HG03175 (cell line): ENCODE measurements around the gene MYLK.

Experiments used
- ATAC-seq: cut with Tn5 transposase; IDR thresholded peaks from one replicate; pipeline ENCODE4 v1.9.1; 2021; ENCODE audit warnings: mild to moderate bottlenecking, moderate library complexity; ENCODE audit not compliant: unreplicated experiment

MYLK gene

DNA sequence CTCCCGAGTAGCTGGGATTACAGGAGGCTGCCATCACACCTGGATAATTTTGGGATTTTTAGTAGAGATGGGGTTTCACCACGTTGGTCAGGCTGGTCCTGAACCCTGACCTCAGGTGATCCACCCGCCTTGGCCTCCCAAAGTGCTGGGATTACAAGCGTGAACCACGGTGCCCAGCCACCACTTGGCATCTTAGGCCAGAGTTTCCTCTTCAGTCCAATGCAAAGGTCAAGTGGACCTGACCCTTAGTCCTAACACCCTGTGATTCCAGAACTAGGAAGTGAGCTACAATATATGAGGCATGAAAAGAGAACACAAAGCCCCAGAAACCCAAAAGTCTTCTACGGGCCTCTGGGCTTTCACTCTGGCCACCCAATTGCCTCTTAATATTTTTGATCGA is 5.3 kb downstream of the MYLK start:
- ATAC-seq, result no peak

DNA sequence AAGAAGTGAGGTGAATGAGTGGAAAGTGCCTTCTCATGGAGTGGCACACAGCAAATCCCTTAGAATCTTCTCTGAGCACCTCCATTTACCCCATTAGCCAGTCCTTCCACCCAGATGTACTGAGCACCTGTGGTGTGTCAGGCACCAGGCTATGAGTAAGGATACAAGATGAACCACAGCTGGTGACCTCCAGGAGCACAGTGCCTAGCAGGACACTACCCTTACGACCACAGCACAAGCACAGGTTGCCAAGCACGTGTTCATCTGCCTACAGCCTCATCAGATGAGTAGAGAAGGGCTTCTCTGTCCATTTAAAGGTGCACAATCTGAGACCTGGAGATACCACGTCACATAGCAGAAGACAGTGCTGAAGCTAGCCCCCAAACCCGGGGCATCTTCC is 6.2 kb downstream of the MYLK start:
- ATAC-seq, result no peak

DNA sequence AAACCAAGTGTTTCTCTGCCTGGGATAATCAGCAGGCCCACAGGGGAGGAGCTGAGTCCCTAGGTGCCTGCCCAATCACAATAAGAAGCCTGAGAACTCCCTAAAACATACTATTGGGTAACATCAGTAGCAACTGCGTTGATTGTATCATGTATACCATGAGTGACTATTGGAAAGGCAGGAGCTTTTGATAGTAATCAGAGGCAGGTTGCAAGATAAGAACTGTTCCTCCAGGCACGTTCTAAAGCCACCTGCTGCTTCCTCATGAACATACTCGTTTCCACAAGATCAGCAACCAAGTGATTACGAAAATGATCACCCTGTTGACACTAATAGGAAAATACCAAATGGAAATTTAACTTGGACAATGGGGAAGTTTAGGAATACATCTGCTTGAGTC is 6.7 kb downstream of the MYLK start:
- ATAC-seq, result no peak

DNA sequence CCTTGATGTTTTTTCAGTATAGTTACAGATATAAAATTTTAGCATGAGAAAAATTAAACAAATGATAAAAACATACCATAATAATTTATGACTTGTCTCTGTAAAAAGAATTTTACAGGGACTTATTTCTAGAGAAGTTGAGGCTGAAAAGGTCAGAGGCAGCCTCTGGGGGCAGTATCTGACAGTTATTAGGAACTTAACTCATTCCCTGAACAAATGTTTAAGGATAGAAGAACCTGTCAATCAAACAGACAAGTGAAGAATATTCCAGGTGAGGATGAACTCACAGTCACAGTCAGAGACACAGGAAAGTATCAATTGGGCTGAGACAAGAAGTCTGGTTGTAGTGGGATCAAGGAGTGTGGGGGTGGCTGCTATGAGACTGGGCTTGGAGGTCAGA is 7.3 kb downstream of the MYLK start:
- ATAC-seq, result no peak

DNA sequence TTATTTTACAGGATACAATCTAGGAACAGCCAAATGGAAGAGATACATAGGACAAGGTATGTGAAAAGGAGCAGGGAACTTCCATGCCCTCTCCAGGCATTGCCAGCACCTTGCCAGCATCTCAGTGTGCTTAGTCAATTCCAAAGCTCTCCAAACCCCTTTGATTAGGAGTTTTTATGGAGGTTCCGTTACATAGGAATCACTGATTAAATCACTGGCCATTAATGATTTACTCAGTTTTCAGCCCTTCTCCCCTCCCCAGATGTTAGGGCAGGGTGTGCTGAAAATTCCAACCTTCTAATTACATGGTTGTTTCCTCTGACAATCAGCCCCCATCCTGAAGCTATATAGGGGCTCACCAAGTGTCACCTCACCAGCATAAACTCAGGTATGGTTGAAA is 11.5 kb downstream of the MYLK start:
- no peak for ATAC-seq

DNA sequence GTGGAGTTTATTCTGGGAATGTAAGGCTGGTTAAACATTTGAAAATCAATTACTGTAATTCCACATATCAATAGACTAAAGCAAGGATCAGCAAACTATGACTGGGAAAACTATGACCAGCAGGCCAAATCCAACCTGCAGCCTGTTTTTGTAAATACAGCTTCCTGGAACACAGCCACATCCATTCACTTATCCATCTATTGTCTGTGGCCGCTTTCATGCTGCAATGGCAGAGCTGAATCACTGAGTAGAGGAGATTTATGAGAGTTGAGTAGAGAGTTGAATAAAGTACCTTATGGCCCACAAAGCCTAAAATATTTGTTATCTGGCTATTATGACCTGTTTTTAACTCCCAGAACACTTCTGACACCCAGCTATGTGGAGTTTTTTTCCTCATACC is 12.2 kb downstream of the MYLK start:
- no peak for ATAC-seq

DNA sequence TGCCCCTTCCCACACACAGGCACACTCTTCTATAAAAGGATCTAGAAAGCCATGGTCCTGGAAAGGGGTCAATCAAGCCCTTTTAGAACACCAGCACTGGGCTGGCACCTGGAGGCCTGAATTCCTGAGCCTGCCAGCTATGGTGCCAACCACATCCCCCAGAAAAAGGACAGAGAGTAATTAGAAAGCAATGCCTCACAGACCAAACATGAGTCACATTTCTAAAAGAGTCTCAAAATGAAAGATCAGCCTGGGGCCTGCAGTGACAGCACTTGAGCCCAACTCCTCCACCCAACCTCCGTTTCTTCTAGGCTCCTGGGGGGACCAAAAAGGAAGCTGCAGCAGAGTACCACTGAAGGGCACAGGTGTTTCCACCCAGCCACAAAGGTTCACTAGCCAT is 14.1 kb downstream of the MYLK start:
- ATAC-seq, result no peak

DNA sequence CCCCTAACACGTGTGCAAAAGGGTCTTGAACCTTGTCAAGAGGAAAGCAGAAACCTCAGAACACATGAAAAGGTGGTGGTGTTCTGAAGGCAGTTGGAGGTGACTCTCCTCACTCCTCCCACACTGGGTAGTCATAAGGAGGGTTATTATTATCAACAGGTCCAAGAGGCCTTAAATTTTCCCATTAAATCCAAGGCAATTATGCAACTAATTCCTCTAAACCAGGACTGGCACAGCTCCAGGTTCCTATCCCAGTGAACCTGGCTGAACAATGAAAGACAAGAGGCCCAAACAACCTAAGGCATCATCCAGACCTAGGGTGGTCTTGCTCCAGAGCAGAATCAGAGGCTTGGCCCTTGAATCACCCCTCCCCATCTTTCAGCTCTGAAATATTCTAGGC is 15.0 kb downstream of the MYLK start:
- ATAC-seq, result no peak

DNA sequence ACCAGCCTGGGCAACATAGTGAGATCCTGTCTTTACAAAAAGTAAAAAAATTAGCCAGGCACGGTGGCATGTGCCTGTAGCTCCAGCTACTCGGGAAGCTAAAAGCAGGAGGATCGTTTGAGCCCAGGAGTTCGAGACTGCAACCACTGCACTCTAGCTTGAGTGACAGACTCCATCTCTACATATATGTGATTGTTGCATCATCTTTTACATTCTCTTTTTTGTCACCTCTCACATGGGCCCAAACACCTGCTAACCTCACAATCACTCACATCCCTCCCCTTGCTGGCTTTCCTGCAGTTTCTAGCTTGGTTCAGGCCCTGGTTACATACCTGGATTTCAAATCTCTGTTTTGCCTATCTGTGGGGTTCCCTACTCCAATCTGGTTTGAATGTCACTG is 19.4 kb downstream of the MYLK start:
- ATAC-seq, result no peak

DNA sequence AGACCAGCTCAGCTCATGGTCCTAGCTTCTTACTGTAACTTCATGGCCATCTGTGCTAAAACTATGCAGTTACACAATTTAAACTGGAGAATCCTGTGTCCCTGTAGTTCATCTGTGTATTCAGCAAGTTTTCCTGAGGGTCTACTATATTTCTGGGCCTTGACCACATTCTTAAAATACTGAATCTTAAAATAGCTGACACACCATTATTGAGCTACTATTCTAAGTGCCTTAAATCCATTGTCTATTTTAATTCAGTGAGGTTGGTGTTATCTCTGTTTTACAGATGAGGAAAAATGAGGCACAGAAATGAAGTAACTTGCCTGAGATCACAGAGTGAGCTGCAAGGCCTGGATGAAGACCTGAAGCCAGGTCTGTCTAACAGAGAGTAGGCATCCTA is 22.0 kb downstream of the MYLK start:
- no peak for ATAC-seq

DNA sequence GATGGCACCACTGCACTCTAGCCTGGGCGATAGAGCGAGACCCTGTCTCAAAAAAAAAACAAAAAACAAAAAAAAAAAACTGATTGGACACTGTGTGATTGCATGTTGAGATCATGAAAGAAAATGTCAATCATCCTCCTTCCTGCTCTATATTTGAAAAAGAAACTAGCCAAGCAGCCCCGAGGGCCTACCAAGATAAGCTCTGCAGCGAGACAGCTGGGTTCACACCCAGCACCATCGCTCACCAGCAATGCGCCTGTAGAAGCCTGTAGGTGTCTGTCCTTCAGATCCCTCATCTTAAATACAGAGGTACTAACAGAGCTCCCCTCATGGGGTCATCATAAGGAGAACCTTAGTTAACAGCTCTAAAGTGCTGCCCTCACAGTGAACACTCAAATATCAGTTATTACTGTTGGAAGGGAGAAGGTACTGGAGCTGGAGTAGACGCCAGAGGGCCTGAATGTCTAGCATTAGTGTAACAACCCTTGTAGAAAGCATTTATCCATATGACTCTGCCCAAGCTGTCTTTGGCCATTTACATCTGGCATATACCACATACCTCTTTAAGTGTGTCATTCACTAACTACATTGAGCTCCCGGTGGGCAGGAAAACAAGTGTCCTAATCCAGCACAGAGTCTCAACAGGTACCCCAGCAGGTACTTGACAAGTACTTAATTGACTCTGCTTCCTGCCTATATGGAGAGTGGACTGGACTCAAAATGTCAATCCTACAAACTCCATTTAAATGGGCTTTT is 22.9 kb downstream of the MYLK start:
- ATAC-seq, result no peak

DNA sequence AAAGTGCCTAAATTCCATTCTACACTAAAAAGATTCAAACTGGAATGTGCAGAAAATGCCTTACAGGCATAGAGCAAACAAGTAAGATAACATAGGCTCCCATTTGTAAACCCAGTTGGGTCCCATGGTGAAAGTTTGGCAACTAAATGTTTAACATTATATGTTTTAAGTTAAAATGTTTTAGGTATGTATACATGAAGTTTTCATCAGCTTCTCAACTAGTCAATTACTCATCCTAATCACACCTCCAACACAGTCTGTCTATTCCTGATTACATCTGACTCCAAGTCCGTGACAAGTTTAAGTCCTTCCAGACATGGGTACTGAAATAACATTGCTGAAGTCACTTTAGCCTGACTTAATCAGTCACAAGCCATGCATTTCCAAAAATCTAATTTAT is 25.0 kb downstream of the MYLK start:
- ATAC-seq, result no peak

DNA sequence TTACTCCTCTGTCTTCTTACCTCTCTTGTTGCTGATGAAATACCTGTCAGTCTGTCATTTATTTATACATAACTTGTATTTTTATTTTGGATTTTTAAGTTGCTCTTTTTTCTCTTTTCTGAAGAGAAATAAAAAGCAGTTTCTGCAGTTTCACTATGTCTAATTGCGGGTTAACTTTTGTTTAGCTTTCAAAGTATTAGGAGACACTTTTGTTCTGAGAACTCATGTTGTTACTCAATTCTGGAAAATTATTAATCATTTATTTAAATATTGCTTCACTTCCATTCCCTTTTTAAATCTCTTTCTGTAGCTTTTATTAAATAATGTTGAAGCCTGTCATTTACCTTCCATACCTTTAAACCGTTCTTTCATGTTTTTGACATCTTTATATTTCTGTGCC is 29.2 kb downstream of the MYLK start:
- no peak for ATAC-seq

DNA sequence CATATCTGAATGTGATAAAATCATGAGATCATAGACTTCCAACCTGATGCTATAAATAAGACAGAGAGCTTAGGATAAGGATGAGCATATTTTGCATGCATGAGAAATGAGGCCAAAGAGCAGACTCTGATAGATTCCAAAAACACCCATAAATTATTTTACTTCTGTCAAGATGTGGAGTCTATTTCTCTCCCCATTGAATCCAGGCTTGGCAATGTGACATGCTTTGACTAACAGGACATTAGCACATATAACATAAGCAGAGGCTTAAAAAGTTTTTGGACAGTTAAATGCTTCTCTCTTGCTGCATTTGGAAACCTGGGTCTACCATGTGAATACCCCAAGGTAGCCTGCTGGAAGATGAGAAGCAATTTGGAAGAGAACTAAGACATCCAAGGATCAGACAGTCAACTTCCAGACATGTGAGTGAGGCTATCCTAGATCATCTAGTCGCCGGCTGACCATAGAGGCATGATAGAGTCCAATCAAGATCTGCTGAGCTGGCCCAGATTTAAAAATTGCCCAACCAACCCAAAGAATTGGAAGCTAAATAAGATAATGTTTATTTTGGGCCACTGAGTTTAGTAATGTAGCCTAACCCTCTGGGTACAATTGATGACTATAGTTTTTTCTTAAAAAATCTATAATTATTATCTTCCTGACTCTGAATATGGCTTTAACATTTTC is 30.3 kb downstream of the MYLK start:
- ATAC-seq, result no peak

DNA sequence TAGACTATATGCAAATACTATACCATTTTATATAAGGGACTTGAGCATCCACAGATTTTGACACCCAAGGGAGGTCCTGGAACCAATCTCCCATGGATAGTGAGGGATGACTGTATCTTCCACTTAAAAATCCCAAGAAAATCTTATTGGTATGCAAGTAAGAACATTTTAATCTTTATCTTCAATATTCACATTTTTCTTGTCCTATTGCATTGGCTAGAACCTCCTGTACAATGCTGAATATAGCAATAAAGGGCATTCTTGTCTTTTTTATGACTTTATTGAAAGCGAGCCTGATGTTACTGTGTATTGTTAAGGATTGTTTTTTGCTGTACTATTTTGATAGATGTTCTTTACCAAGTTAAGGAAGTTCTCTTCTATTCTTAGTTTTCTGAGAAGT is 36.9 kb downstream of the MYLK start:
- no peak for ATAC-seq

DNA sequence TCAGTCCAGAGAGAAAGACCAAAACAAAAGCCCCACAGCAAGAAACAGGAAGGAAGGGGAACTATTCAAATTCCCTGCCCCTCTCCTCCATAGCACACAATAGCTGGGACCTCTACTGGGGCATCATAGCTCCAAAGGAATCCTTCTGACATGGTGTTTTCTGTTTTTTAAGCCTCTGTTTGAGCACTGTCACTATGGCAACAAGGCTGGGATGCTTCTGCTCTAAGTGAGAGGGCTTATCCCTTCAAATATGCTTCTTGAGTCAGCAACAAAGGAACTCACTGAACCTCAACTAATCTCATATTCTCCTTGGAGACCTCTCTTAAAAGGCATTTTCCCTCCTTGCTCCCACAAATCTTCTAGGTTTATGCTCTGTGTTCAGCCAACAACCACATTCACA is 40.5 kb downstream of the MYLK start:
- ATAC-seq, result no peak

DNA sequence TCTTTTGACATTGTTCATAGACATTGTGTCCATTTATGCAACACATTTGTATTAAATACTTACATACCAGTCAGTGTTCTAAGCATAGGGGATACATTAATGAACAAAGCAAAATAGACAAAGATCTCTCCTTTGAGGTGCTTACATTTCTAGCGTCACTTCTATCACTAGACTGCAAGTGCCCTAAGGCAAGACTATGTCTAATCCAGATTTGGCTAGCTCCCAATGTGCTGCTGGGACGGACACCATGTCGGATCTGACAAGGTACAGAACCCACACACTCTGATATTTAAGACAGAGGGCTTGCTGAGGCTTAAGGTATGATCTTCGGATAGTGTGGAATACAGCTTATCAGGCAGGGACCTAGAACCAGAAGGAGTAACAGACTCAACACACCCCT is 41.4 kb downstream of the MYLK start:
- ATAC-seq, result no peak

DNA sequence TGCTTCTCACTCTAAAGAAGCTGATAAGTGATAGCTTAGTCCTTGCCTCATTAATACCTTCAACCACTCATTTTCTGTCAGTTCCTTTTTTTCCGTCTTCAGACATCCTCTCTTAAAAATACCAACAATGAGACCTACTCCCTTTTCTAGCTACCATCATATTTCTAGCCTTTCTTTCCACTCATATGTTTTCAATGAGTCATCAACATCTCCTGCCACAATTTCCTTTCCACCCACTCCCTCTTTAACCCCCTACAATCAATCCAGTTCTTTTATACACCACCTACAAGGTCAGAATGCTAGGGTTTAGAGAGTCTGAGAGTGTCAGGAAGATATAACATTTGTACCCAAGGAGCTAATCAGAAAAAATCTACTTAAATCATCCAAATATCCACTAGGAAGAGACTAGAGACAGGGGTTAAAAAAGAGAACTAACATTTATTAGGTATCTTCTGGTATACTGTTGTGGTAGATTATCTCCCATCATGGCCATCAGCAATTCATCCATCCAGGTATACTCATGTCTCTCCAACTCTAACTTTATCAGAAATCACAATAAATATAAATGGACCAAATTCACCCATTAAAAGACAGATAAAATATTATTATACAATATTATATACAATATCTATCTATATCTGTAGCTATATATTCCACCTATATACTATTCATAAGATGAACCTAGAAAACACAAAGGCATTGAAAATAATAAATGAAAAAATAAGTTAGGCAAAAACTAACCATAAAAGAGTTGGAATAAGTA is 42.5 kb downstream of the MYLK start:
- ATAC-seq, result no peak

DNA sequence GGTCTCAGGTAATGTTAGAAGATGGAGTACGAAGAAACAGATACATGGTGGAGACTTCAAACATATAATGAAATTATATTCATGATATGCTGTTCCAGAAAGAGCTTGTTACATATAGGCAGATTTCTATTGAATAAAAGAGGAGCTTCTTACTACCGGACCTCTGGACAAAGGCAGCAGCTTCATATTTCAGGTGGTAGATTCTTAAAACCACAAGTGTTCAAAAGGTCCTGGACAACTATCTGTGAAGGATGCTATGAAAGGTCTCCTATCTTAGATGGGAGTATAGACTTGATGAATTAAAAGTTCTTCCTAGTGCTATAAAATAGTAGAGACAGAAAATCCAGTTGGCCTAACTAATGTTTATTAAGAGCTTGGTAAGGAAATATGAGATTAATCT is 43.2 kb downstream of the MYLK start:
- ATAC-seq, result no peak

DNA sequence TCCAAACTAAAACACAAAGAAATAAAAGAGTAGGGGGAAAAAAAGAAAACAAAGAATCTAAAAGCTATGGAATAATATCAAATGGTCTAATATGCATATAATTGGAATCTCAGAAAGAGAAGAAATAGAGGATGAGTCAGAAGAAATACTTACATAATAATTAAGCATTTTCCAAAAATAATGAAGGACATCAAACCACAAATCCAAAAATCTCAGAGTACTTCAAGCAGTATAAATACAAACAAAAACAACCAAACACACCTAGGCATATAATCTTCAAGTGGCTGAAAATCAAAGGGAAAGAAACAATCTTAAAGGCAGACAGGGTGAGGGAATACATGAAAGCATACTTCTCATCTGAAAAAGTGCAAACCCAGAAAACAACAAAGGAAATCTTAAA is 46.3 kb downstream of the MYLK start:
- no peak for ATAC-seq

DNA sequence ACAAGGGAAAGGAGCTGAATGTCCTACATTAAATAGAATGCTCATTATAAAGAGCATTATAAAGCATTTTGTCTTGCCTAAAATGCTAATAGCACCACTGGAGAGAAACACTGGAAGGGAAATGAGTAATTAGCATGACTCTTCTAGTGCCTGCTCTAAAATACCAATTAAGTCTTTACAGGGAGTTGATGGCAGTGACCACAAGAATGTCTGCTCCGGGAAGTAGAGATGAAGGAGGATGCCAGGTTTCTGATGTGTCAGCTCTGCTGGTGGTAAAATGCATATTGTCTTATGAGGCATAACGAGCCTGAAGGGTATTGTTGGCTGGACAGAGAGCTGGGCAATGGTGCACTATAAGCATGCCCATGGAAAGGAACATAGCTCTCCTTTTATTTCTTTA is 49.5 kb downstream of the MYLK start:
- ATAC-seq, result no peak

DNA sequence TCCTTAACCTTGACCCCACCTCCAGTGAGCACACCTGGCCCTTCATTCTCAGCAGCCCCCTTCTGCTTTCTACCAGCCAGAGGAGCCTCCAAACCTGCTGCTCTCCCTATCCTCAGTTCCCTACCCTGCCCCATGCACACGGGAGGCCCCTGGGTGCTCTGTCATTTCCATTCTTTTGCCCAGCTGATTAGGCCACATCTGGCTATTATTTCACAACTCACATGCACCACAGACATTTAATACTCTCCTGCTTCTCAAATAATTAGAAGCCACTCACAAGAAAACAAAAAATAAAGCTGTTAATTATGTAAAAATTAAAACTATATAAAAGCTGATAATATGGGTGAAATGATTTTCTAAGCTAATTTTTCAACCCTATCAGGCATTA is 50.7 kb downstream of the MYLK start:
- ATAC-seq, result no peak
